Stomach (tissue), 9 donors: Measurements from ENCODE around the gene TMEM123. TPM values are rescaled to one million over a fixed set of nuclear protein-coding genes. Genes with fewer than 3 reads are reported as not detected.

Source experiments
- DNase-seq, 2 donors: peaks; one replicate each; pipeline versions ENCODE4 v3.0.0 to v3.0.0-alpha.2; 2013 to 2019
- H3K27ac ChIP-seq, 5 donors: fragments of 200-600 bp in 4 of 5; sonication (generic) in 4 of 5; one replicate each; pipeline ENCODE4 v1.5.1; 2013 to 2019; ENCODE audit warnings: mild to moderate bottlenecking in 1 of 5, moderate library complexity in 1 of 5
- H3K27me3 ChIP-seq, 3 donors: fragments of 200-600 bp; sonication (generic); one replicate each; pipeline ENCODE4 v1.5.1; 2017 to 2019; ENCODE audit warnings: mixed run types in 1 of 3
- H3K36me3 ChIP-seq, 4 donors: fragments of 200-600 bp; sonication (generic); 1 replicate in 3 of 4; 2 replicates in 1 of 4; pipeline ENCODE4 v1.5.1; 2016 to 2019
- H3K4me1 ChIP-seq, 4 donors: fragments of 200-600 bp; sonication (generic); one replicate each; pipeline ENCODE4 v1.5.1; 2016 to 2019
- H3K4me3 ChIP-seq, 4 donors: fragments of 200-600 bp; sonication (generic) in 3 of 4; one replicate each; pipeline ENCODE4 v1.5.1; 2016 to 2019; ENCODE audit warnings: mild to moderate bottlenecking in 1 of 4
- H3K9me3 ChIP-seq, 4 donors: fragments of 200-600 bp; sonication (generic); one replicate each; pipeline ENCODE4 v1.5.1; 2016 to 2019
- CTCF ChIP-seq, 7 experiments: fragments of 450-650 bp in 4 of 7; fragments of 200-600 bp in 3 of 7; sonication (generic) in 3 of 7; IDR thresholded peaks; one replicate each; pipeline ENCODE4 v1.5.1; 2016 to 2019; ENCODE audit warnings: antibody characterized with exemption in 7 of 7, control low read depth in 2 of 7, mild to moderate bottlenecking in 1 of 7
- EP300 ChIP-seq: sonication (generic); formaldehyde crosslinking; IDR thresholded peaks from one replicate; pipeline ENCODE4 v1.6.1; 2017; ENCODE audit warnings: antibody characterized with exemption
- POLR2A ChIP-seq, 4 donors: fragments of 450-650 bp; IDR thresholded peaks; one replicate each; pipeline ENCODE4 v1.6.1; 2016; ENCODE audit warnings: antibody characterized with exemption in 4 of 4, control low read depth in 2 of 4, mild to moderate bottlenecking in 1 of 4, moderate library complexity in 1 of 4
- POLR2AphosphoS5 ChIP-seq, 3 donors: sonication (generic); formaldehyde crosslinking; IDR thresholded peaks; one replicate each; pipeline ENCODE4 v1.6.1; 2016; ENCODE audit warnings: antibody characterized with exemption in 3 of 3
- WGBS, 5 donors: extraction: QIAGEN DNeasy Blood & Tissue Kit in 3 of 5; methylation state at CpG; one replicate each; pipeline versions ENCODE4 v1.1.5 to v1.1.7; 2013 to 2018; 5-methylcytosine and 5-hydroxymethylcytosine counted together
- intact Hi-C: fragments of 100-400 bp; cut with DNase I; formaldehyde crosslinking; loops from one replicate; pipeline ENCODE4 v1.15.1; 2023; ENCODE audit warnings: low total_unique reads
- polyA plus RNA-seq, 3 donors: library from polyadenylated mRNA; stranded (reverse); fragments of 200-250 nt; gene quantifications; one replicate each; pipeline ENCODE4 v1.2.3, GENCODE V29; 2013
- total RNA-seq, 5 donors: library from RNA; depleted of rRNA; stranded (reverse); fragments of >200 nt; gene quantifications; one replicate each; pipeline versions ENCODE4 v1.1.0 to v1.2.3, GENCODE V29; 2014 to 2016
- donor health status: healthy with polysubstance abuse.
- donor health status: Bipolar disorder and iron deficiency.
- donor health status: healthy.

The TMEM123 gene
- total and polyA plus RNA-seq, 8 donors: 16.2 to 226 (median 51.6) TPM

- H3K36me3 ChIP-seq: peaks cover 4 to 39% (median 31%) of the 10 kb centered on the region in 4 donors
- H3K4me3 ChIP-seq: no peak overlapping the region
- H3K4me1 ChIP-seq: peaks cover 4 to 50% (median 16%) of the 10 kb centered on the region in 4 donors
- H3K9me3 ChIP-seq: no peaks in the 10 kb centered on the region
- H3K27ac ChIP-seq: no peak overlapping the region
- intact Hi-C loops: no loop called here
- WGBS, 5 donors: 95 to 100% (median 100%) methylated on average over 2 of the region's 2 CpGs
- no peak for DNase-seq
- no peaks in the 10 kb centered on the region for H3K27me3 ChIP-seq
- TF ChIP-seq POLR2A (IDR thresholded peaks at IDR 0.05) (no peak), EP300 (no peak), CTCF (IDR thresholded peaks at IDR 0.05) (no peak), POLR2AphosphoS5 (IDR thresholded peaks at IDR 0.05) (no peak)
Observed at GRCh38 chr11:102406099-102406498, 46.5 kb downstream of the TMEM123 start.

DNA sequence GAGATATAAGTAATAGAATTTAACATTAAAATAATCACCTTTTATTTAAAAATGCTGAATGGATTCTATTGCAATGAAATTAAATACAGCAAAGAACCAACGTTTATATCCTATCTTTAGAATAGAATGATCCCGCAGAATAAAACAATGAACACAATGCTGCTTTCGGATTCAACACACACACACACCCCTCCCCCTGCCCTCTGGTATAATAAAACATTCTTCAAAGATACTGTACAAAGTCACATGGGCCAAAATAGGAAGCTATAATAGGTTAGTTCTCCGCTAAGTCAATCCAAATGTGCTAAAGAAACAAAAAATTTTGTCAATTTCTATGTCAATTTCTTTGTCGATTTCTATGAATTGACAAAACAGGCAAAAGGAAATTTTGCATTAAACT, 47.1 kb downstream of the TMEM123 start:
- Histone ChIP-seq H3K4me1 (peaks cover 4 to 46% (median 16%) of the 10 kb centered on the region in 4 donors), H3K9me3 (no peaks in the 10 kb centered on the region), H3K27me3 (no peaks in the 10 kb centered on the region), H3K27ac (no peak overlapping the region), H3K36me3 (peaks cover 7 to 45% (median 37%) of the 10 kb centered on the region in 4 donors), H3K4me3 (no peak overlapping the region)
- intact Hi-C loops: no loop called here
- TF ChIP-seq POLR2A (IDR thresholded peaks at IDR 0.05) (no peak), EP300 (no peak), POLR2AphosphoS5 (IDR thresholded peaks at IDR 0.05) (no peak), CTCF (IDR thresholded peaks at IDR 0.05) (no peak)
- 78 to 85% (median 83%) methylated on average over 5 of the region's 5 CpGs for WGBS, 5 donors
- DNase-seq: no peak

GRCh38 chr11:102402548-102402947, 50.0 kb downstream of the TMEM123 start:
- H3K4me1 ChIP-seq: peaks cover under 1 to 35% (median 7%) of the 10 kb centered on the region in 4 donors
- H3K9me3 ChIP-seq: no peaks in the 10 kb centered on the region
- no peaks in the 10 kb centered on the region for H3K27me3 ChIP-seq
- no peak for DNase-seq
- no peak overlapping the region for H3K27ac ChIP-seq
- no peak overlapping the region for H3K4me3 ChIP-seq
- no peak for TF ChIP-seq CTCF (IDR thresholded peaks at IDR 0.05)
- TF ChIP-seq EP300: no peak
- no peak for TF ChIP-seq POLR2AphosphoS5 (IDR thresholded peaks at IDR 0.05)
- TF ChIP-seq POLR2A (IDR thresholded peaks at IDR 0.05): no peak
- peaks cover 19 to 67% (median 60%) of the 10 kb centered on the region in 4 donors for H3K36me3 ChIP-seq
- intact Hi-C loops: no loop called here

- DNase-seq: no peak
- H3K4me1 ChIP-seq: peaks cover 0 to 35% (median under 1%) of the 10 kb centered on the region in 4 donors
- H3K27ac ChIP-seq: no peak overlapping the region
- WGBS, 5 donors: 86 to 99% (median 91%) methylated on average over 3 of the region's 3 CpGs
- TF ChIP-seq CTCF (IDR thresholded peaks at IDR 0.05) (no peak), POLR2A (IDR thresholded peaks at IDR 0.05) (no peak), POLR2AphosphoS5 (IDR thresholded peaks at IDR 0.05) (no peak), EP300 (no peak)
- peaks cover 19 to 71% (median 65%) of the 10 kb centered on the region in 4 donors for H3K36me3 ChIP-seq
- no peaks in the 10 kb centered on the region for H3K9me3 ChIP-seq
- intact Hi-C loops: no loop called here
- H3K4me3 ChIP-seq: no peak overlapping the region
- no peaks in the 10 kb centered on the region for H3K27me3 ChIP-seq
Observed at GRCh38 chr11:102401905-102402304, 50.7 kb downstream of the TMEM123 start.
